ENCODE data around the gene ACTL10.

Gene ACTL10

DNA sequence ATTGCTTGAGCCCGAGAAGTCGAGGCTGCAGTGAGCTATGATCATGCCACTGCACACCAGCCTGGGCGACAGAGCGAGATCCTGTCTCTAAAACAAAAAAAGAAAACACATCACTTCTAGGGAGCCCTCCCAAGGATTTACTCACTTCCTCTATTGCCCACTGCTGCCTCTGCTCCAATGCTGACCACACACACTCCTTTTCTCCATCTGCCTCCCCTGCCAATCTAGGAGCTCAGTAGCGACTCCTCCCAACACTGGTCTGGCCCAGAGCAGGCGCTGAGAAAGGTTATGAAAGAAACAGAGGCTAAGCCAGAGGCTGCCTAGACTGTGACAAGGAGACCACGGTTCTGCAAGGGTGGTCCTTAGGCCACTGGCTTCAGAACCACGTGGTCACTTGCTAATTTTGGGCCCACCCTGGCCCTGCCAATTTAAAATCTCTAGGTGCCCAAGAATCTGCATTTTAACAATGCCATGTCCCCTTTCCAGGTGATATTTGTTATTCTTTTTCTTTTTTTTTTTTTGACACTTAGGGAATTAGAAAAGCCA is 20.7 kb downstream of the ACTL10 start:
- no peak for DNase-seq (ENCODE audit: low spot score)
- TF ChIP-seq, protein P1, sequence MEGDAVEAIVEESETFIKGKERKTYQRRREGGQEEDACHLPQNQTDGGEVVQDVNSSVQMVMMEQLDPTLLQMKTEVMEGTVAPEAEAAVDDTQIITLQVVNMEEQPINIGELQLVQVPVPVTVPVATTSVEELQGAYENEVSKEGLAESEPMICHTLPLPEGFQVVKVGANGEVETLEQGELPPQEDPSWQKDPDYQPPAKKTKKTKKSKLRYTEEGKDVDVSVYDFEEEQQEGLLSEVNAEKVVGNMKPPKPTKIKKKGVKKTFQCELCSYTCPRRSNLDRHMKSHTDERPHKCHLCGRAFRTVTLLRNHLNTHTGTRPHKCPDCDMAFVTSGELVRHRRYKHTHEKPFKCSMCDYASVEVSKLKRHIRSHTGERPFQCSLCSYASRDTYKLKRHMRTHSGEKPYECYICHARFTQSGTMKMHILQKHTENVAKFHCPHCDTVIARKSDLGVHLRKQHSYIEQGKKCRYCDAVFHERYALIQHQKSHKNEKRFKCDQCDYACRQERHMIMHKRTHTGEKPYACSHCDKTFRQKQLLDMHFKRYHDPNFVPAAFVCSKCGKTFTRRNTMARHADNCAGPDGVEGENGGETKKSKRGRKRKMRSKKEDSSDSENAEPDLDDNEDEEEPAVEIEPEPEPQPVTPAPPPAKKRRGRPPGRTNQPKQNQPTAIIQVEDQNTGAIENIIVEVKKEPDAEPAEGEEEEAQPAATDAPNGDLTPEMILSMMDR (IDR thresholded peaks at IDR 0.05; ENCODE audit: extremely low read depth, missing control alignments) = no peak

DNA sequence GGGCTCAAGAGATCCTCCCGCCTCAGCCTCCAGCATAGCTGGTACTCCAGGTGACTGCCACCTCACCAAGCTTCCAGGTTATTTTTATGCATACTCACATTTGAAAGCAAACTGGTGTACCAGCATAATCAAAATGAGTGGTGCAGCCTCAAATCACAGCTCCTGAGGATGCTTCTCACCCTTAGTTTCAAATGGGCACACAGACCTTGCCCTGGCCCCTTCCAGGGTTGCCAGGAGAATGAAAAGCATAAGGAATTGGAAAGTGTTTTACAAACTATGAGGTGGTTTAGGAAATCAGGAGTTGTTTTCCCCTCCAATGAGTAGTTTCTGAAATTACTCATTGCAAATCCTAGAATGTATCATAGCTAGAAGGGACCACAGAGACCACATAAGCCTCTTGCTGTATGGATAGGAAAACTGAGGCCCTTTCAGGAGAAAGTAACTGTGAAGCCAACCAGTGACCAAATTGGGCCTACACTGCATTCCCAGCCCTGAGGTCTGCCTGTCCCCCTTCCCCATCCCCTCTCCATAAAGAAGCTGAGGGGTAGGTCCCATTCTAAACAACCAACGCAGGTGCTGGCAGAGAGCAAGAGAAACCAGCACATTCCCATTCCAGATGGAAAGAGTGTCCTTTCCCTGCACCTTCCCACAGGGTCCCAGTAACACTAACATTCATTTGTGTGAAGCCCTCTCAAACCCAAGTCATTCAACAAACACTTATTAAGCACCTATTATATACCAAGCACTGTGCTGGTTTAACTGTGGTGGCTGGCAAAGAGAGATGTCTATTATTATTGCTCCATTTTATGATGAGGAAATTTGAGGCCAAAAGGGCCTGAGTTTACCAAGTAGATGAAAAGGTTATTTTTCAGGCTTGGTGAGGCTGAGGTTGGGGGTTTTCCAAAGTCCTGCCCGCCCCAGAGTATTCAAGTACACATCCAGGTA is 21.5 kb downstream of the ACTL10 start:
- TF ChIP-seq, protein P1 (IDR thresholded peaks at IDR 0.05; ENCODE audit: extremely low read depth, missing control alignments) = no peak

GRCh38 chr20:33688938-33689424 is 22.2 kb downstream of the ACTL10 start:
- TF ChIP-seq, protein P1 (IDR thresholded peaks at IDR 0.05; ENCODE audit: extremely low read depth, missing control alignments) = no peak

More for the DNA sequence above, 21.5 kb downstream of the ACTL10 start:
- no peak for DNase-seq (ENCODE audit: low spot score)

DNA sequence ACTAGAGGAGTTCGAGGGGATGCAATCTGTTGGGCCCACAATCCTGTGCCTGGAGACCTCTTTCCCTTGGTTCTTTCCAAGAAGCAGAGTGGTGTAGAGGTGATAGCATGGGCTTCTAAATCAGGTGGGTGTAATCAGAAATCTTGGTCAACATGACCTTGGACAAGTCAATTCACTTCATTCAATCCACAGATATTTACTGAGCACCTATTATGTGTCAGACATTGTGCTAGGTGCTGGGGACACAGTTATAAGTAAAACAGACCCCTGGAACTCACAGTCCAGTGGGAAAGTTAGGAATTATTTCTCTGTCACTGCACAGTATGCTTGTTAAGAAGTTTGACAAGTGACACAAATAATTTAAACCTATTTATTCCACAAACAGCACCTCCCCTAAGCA is 22.8 kb downstream of the ACTL10 start:
- TF ChIP-seq, protein P1 (IDR thresholded peaks at IDR 0.05; ENCODE audit: extremely low read depth, missing control alignments) = no peak
- DNase-seq (ENCODE audit: low spot score) = no peak

More at GRCh38 chr20:33688938-33689424, 22.2 kb downstream of the ACTL10 start:
- no peak for DNase-seq (ENCODE audit: low spot score)

GRCh38 chr20:33689973-33690372 is 23.2 kb downstream of the ACTL10 start:
- TF ChIP-seq, protein P1 (IDR thresholded peaks at IDR 0.05; ENCODE audit: extremely low read depth, missing control alignments) = no peak
- DNase-seq (ENCODE audit: low spot score) = no peak

DNA sequence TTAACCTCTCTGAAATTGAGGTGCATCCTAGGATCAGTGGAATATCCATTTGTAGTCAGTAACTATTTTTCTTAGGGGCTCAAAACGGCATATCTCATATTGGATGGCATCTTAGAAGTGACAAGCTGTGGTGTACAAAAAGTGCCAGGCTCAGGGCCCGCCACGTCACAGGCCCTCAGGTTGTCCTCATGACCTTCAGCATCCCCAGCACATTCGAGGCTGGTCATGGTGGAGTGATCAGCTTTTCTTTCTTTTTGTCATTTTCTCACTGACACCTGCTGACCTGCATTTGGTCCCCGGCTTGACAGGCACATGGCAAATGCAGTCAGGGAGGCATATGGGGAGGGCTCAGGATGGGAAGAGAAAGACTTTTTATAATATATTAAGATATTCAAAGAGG is 26.5 kb downstream of the ACTL10 start:
- TF ChIP-seq, protein P1 (IDR thresholded peaks at IDR 0.05; ENCODE audit: extremely low read depth, missing control alignments) = no peak
- no peak for DNase-seq (ENCODE audit: low spot score)
